Measurements from ENCODE around the gene PA2G4.
A peak's percentile ranks its signal among the peaks of the same experiment; 100 is the strongest.

Gene PA2G4

DNA sequence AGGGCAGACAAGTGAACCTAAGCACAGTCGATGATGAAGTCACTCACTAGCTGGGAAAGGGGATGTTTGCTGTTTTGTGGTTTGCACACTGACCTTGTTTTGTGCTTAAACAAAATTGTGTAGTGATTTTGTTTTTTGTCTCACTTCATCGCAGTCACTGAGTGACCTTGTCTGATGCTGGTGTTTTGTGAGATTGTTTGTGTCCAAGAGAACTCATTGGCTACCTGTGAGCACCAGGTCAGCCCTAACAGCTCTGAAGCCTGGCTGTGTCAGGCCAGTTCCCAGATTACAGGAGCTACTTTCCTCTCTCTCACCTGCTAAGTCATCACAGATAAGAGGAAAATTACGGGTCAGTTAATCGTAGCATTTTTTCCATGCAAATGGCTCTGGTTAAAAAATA lies 19.8 kb downstream of the PA2G4 start:
- Mint-ChIP-seq H3K27ac (peak overlapping the region; percentile 53), H3K9me3 (no peaks in the 10 kb centered on the region), H3K4me3 (no peak overlapping the region), H3K27me3 (ENCODE audit: low read depth) (no peaks in the 10 kb centered on the region), H3K4me1 (ENCODE audit: low read depth) (peaks cover 39% of the 10 kb centered on the region), H3K36me3 (ENCODE audit: low read depth) (peaks cover 22% of the 10 kb centered on the region)
- no peak for DNase-seq (ENCODE audit: low spot score)

DNA sequence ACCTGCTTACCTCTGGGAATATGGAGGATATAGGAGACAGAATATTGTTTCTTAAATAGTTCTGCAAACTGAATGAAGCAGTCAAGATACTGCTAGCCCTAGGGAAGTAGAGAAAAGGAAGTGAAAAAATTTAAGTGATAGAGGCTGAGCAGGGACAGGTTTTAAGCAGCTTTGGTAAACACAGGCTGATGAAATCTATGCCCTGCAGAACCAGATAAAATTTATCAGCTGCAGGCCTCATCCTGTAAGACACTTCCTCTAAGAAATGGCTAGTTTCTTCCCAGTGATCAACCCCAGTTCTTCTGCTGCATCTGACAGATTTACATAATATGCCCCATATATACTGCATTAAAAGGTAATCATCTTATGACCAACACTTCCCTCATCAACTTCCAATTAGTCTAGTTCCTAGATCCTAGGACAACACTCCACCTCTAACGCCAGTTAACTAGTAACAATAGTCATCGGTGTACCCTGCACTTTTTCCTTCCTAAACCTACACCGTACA lies 22.4 kb downstream of the PA2G4 start:
- Mint-ChIP-seq H3K4me1 (ENCODE audit: low read depth) (peaks cover 51% of the 10 kb centered on the region), H3K27ac (peak overlapping the region; percentile 91), H3K9me3 (peaks cover 6% of the 10 kb centered on the region), H3K36me3 (ENCODE audit: low read depth) (peaks cover 42% of the 10 kb centered on the region), H3K27me3 (ENCODE audit: low read depth) (no peaks in the 10 kb centered on the region), H3K4me3 (peak overlapping the region; percentile 94)
- DNase-seq (ENCODE audit: low spot score) = no peak

DNA sequence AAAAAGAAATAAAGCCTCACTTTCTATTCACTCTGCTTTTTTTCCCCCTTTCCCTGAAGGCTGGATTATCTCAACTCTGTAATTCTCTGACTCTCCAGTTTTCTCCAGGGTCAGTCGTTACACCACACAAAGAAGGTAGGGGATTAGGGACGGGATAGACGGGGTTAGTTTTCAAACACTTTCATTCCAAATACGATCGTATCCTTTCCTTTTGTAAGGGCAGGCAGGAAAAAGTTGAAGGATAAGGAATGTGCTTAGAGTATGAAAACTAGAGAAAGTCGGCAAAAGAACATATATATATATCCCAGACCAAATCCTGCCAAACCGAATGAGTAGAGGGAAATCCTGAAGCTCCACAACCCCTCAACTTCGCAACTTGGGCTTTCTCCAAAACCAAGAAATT lies 23.1 kb downstream of the PA2G4 start:
- Mint-ChIP-seq H3K9me3 (peaks cover 6% of the 10 kb centered on the region), H3K27me3 (ENCODE audit: low read depth) (no peaks in the 10 kb centered on the region), H3K36me3 (ENCODE audit: low read depth) (peaks cover 47% of the 10 kb centered on the region), H3K27ac (peak overlapping the region; percentile 91), H3K4me3 (peak overlapping the region; percentile 94), H3K4me1 (ENCODE audit: low read depth) (peaks cover 58% of the 10 kb centered on the region)
- DNase-seq (ENCODE audit: low spot score) = no peak

DNA sequence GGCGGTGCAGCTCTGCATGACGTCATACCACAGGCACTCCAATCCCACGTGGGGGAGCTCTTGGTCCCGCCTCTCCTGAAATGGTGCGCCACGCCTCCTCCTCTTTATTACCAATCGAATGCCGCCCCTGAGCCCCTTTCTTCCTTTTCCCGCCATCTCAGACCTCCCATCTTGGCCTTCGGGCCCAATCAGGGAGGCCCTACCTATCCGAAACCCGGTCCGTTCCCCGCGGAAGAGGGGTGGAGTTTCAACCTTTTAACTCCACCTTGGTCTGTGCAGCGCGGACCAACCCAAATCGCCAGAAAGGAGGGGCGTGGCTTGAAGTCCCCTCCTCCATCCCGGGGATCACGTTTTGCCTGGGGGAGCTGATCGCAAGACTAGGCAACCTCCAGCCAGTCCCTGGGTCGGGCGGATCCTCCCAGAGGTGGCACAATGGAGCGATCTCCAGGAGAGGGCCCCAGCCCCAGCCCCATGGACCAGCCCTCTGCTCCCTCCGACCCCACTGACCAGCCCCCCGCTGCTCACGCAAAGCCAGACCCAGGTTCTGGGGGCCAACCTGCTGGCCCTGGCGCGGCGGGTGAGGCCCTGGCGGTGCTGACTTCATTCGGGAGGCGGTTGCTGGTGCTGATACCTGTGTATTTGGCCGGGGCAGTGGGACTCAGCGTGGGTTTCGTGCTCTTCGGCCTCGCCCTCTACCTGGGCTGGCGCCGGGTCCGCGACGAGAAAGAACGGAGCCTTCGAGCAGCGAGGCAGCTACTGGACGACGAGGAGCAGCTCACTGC lies 23.7 kb downstream of the PA2G4 start, which contains the start of gene ESYT1:
TSS of gene ESYT1 (plus strand) at position 380 of the 782 bp plus-strand sequence. CDS start at position 433, 53 bp downstream.
- H3K36me3 Mint-ChIP-seq (ENCODE audit: low read depth) = peaks cover 51% of the 10 kb centered on the region
- H3K27ac Mint-ChIP-seq = peak within 1 kb of the TSS; percentile 91
- DNase-seq (ENCODE audit: low spot score) = peak; percentile 98
- no peaks in the 10 kb centered on the region for H3K27me3 Mint-ChIP-seq (ENCODE audit: low read depth)
- peak within 1 kb of the TSS; percentile 94 for H3K4me3 Mint-ChIP-seq
- peaks cover 6% of the 10 kb centered on the region for H3K9me3 Mint-ChIP-seq
- peaks cover 59% of the 10 kb centered on the region for H3K4me1 Mint-ChIP-seq (ENCODE audit: low read depth)

DNA sequence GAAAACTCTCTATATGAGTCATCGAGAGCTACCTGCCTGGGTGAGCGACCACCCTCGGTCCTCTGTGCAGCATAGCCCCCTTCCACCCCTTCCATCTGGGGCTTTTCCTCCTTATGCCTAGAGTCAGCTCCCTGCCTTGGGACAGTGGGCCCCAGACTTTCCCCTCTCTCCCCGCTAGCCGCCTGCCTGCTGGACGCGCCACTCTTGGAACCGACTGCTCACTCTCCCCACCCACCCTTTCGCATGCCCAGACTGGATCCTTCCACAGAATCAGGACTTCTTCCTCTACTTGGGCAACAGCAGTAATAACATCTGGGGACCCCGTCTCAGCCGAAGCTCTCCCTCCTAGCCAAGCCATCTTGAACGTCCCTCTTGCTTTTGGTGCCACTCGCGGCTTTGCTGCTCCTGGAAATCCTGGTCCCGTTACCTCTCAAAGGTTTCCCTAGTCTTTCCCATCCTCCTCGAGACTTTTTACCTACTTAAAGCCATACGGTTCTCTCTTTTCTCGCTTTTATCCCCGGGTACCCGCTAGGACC lies 24.4 kb downstream of the PA2G4 start:
- H3K27me3 Mint-ChIP-seq (ENCODE audit: low read depth) = no peaks in the 10 kb centered on the region
- peaks cover 6% of the 10 kb centered on the region for H3K9me3 Mint-ChIP-seq
- DNase-seq (ENCODE audit: low spot score) = no peak
- peaks cover 61% of the 10 kb centered on the region for H3K4me1 Mint-ChIP-seq (ENCODE audit: low read depth)
- peaks cover 56% of the 10 kb centered on the region for H3K36me3 Mint-ChIP-seq (ENCODE audit: low read depth)
- H3K27ac Mint-ChIP-seq = peak overlapping the region; percentile 91
- peak overlapping the region; percentile 94 for H3K4me3 Mint-ChIP-seq

DNA sequence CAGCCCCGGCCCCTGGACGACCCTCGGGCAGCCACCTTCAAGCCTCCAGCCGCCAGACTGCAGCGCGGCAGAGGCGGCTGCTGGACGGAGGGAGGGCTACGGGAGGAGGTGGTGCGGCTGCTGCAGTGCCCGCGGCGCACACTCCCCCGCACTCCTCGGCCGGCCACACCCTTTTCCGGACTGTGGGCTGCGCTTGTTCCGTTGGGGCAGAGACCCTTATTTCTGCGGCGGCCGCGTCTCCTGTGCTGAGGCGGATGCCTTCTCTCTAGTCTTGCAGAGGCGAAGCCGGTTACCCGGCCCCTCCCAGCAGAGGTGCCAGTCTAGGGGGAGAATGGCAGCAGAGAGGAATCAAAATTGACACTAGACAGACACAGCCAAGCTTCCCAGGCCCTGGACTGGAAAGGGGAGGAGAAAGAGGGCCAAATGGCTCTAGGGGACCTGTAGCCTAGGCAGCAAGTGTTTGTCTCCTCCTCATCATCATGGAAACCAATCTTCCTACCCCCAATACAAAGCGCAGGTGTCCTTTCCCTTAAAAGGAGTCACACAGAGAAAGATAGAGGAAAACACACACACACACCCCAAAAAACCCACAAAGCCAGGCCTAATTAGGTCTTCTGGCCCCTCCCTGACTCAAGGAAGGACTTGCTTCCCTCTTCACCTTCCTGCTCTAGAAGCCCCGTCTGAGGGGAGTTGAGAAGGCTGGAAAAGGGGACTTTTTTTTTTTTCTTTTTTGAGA lies 25.0 kb downstream of the PA2G4 start:
- Mint-ChIP-seq H3K9me3 (peaks cover 6% of the 10 kb centered on the region), H3K27me3 (ENCODE audit: low read depth) (no peaks in the 10 kb centered on the region), H3K4me1 (ENCODE audit: low read depth) (peaks cover 60% of the 10 kb centered on the region), H3K27ac (peak overlapping the region; percentile 91), H3K36me3 (ENCODE audit: low read depth) (peaks cover 57% of the 10 kb centered on the region), H3K4me3 (peak overlapping the region; percentile 94)
- peak; percentile 81 for DNase-seq (ENCODE audit: low spot score)

DNA sequence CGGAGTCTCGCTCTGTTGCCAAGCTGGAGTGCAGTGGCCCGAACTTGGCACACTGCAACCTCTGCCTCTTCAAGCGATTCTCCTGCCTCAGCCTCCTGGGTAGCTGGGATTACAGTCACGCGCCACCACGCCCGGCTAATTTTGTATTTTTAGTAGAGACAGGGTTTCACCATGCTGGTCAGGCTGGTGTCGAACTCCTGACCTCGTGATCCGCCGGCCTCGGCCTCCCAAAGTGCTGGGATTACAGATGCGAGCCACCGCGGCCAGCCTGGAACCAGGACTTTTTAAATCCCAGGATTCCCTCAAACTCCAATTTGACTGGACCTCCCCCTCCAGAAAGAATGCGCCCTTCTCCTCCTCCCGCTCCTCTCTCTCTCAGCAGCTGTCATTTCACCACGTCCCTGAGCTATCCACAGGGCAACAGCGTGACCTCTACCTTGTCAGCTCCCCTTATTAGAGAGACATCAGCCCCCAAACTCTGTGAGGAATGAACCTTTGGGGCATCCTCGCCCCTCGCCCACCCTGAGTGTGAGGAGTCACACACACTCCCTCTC lies 25.7 kb downstream of the PA2G4 start:
- no peak for DNase-seq (ENCODE audit: low spot score)
- Mint-ChIP-seq H3K27me3 (ENCODE audit: low read depth) (no peaks in the 10 kb centered on the region), H3K36me3 (ENCODE audit: low read depth) (peaks cover 58% of the 10 kb centered on the region), H3K4me3 (peak overlapping the region; percentile 94), H3K4me1 (ENCODE audit: low read depth) (peaks cover 58% of the 10 kb centered on the region), H3K27ac (peak overlapping the region; percentile 91), H3K9me3 (peaks cover 6% of the 10 kb centered on the region)

DNA sequence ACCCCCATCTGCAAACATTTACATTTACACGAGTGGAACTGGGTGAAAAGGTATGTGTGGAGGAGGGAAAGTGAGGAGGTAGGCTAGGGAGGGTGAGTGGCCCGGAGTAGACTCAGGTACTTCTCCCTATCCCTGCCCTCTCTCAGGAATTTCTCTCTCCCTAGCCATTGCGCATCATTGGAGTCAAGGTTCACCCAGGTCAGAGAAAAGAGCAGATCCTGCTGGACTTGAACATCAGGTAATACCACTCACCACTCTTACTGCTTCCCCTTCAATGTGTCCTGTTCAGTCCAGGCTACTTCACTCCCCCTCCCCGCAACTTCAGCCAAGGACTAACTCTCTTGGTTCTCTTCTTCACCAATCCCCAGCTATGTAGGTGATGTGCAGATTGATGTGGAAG lies 26.5 kb downstream of the PA2G4 start:
- peaks cover 56% of the 10 kb centered on the region for H3K4me1 Mint-ChIP-seq (ENCODE audit: low read depth)

DNA sequence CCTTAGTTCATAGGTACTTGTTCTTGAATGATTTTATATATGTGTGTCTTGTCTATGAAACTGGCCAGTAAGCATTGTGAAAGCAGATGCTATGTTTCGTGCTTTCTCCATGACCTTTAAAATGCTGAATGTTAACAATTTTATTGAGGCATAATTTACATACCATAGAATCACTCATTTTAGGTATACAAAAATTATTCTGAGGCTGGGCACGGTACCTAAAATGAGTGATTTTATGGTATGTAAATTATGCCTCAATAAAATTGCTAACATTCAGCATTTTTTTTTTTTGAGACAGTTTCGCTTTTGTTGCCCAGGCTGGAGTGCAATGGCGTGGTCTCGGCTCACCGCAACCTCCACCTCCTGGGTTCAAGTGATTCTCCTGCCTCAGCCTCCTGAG lies 30.5 kb downstream of the PA2G4 start:
- DNase-seq (ENCODE audit: low spot score) = no peak
- H3K36me3 Mint-ChIP-seq (ENCODE audit: low read depth) = peaks cover 89% of the 10 kb centered on the region
- H3K4me3 Mint-ChIP-seq = no peak overlapping the region
- H3K4me1 Mint-ChIP-seq (ENCODE audit: low read depth) = peaks cover 63% of the 10 kb centered on the region
- H3K27ac Mint-ChIP-seq = no peak overlapping the region
- H3K27me3 Mint-ChIP-seq (ENCODE audit: low read depth) = no peaks in the 10 kb centered on the region
- H3K9me3 Mint-ChIP-seq = peaks cover 6% of the 10 kb centered on the region

More for the DNA sequence above, 26.5 kb downstream of the PA2G4 start:
- peaks cover 6% of the 10 kb centered on the region for H3K9me3 Mint-ChIP-seq
- peak overlapping the region; percentile 94 for H3K4me3 Mint-ChIP-seq
- no peak for DNase-seq (ENCODE audit: low spot score)
- H3K27me3 Mint-ChIP-seq (ENCODE audit: low read depth) = no peaks in the 10 kb centered on the region
- peaks cover 64% of the 10 kb centered on the region for H3K36me3 Mint-ChIP-seq (ENCODE audit: low read depth)
- H3K27ac Mint-ChIP-seq = peak overlapping the region; percentile 62

DNA sequence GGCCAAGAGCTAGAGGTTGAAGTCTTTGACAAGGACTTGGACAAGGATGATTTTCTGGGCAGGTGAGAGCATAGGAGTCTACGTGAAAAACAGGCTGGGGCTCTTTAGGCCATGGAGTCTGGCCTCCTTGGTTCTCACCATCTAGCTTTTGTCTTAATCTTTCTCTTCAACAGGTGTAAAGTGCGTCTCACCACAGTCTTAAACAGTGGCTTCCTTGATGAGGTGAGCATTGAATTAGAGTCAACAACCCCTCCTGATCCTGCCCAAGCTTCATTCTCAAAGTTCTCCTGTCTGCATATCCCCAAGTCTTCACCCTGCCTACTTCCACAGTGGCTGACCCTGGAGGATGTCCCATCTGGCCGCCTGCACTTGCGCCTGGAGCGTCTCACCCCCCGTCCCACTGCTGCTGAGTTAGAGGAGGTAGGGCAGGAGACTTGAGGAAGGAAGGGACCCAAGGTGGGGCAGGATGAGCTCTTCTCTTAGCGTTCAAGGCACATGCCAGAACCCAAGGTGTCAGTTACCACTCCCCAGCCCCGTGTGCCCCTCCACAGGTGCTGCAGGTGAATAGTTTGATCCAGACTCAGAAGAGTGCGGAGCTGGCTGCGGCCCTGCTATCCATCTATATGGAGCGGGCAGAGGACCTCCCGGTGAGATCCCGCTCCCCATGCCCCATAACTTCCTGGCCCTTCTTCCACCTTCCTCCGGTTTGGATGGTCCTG lies 33.7 kb downstream of the PA2G4 start:
- Mint-ChIP-seq H3K4me3 (peak overlapping the region; percentile 48), H3K36me3 (ENCODE audit: low read depth) (peaks cover 86% of the 10 kb centered on the region), H3K4me1 (ENCODE audit: low read depth) (peaks cover 55% of the 10 kb centered on the region), H3K27ac (peak overlapping the region; percentile 80), H3K9me3 (no peaks in the 10 kb centered on the region), H3K27me3 (ENCODE audit: low read depth) (no peaks in the 10 kb centered on the region)
- DNase-seq (ENCODE audit: low spot score) = no peak

DNA sequence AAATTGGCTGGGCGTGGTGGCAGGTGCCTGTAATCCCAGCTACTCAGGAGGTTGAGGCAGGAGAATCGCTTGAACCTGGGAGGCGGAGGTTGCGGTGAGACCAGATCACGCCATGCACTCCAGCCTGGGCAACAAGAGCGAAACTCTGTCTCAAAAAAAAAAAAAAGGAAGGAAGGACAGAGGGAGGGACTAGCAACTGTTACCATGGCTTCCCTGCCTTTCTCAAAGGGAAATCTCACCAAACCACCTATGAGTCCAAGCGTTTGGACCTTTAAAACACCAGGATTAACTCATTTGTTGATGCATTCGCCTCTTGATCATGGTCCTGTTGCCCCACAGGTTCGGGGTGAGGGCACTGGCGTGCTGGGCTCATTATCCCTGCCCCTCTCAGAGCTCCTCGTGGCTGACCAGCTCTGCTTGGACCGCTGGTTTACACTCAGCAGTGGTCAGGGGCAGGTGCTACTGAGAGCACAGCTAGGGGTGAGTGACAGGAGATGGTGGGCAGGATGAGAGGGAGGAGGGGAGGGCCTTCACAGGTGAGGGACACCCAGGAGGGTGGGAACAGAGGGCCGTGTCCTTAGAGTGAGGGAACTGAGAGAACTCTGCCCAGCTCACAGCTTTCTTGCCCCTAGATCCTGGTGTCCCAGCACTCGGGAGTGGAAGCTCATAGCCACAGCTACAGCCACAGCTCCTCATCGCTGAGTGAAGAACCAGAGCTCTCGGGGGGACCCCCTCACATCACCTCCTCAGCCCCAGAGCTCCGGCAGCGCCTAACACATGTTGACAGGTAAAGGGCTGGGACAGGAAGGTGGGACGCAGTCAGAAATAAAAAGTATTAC lies 37.8 kb downstream of the PA2G4 start:
- H3K27me3 Mint-ChIP-seq (ENCODE audit: low read depth) = no peaks in the 10 kb centered on the region
- no peak overlapping the region for H3K27ac Mint-ChIP-seq
- H3K36me3 Mint-ChIP-seq (ENCODE audit: low read depth) = peaks cover 82% of the 10 kb centered on the region
- no peak overlapping the region for H3K4me3 Mint-ChIP-seq
- H3K9me3 Mint-ChIP-seq = no peaks in the 10 kb centered on the region
- DNase-seq (ENCODE audit: low spot score) = no peak
- H3K4me1 Mint-ChIP-seq (ENCODE audit: low read depth) = peaks cover 43% of the 10 kb centered on the region

DNA sequence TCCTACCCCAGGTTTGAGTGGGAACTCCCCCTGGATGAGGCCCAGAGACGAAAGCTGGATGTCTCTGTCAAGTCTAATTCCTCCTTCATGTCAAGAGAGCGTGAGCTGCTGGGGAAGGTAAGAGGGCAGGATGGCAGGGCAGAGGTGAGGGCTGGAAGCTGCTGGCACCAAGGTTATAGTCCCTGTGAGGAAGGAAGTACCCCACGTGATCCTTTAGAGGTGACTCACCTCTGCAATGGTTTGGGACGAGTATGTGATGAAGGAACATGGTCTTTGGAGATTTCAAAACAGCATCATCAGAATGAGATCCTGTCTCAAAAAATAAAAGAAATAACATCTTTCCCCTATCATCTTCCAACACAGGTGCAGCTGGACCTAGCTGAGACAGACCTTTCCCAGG lies 38.9 kb downstream of the PA2G4 start:
- Mint-ChIP-seq H3K9me3 (no peaks in the 10 kb centered on the region), H3K27me3 (ENCODE audit: low read depth) (no peaks in the 10 kb centered on the region), H3K4me3 (no peak overlapping the region), H3K4me1 (ENCODE audit: low read depth) (peaks cover 34% of the 10 kb centered on the region), H3K27ac (peak overlapping the region; percentile 49), H3K36me3 (ENCODE audit: low read depth) (peaks cover 71% of the 10 kb centered on the region)
- DNase-seq (ENCODE audit: low spot score) = no peak

All from T-helper 2 cell treated with Interferon-gamma antibody and Interleukin-4, amounts not matched to agents 5 μg/mL and 100 μg/mL, for 36 hours (primary cell).